Myocyte (in vitro differentiated cells): ENCODE data around the gene GUCY2D. TPM values are rescaled to one million over a fixed set of nuclear protein-coding genes. Genes with fewer than 3 reads are reported as not detected.
"Not testable (repeated sequence)": the region's sequence is repeated elsewhere in the genome, so short reads cannot be mapped to it uniquely, and the experiment has no call there.

Experiments used
- DNase-seq: peaks from one replicate; pipeline ENCODE4 v3.0.0-alpha.2; 2012; ENCODE audit warnings: low read depth
- polyA plus RNA-seq: library from polyadenylated mRNA; unstranded; fragments of >200 nt; gene quantifications from one replicate; pipeline ENCODE4 v1.2.1, GENCODE V29; 2012; ENCODE audit warnings: missing spikeins
- total RNA-seq: library from RNA; depleted of rRNA; stranded (reverse); fragments of >200 nt; gene quantifications from 2 replicates; pipeline ENCODE4 v1.2.3, GENCODE V29; 2014

GUCY2D gene
- not detected in 2 replicates for total RNA-seq
- polyA plus RNA-seq: not detected

GRCh38 chr17:8001976-8002720, at the start of gene GUCY2D:
GUCY2D (plus strand) TSS chr17:8002615; CDS start chr17:8003048, 433 bp downstream.
- peak; percentile 36 for DNase-seq

- DNase-seq: not testable (repeated sequence)
Measured at GRCh38 chr17:7953266-7953665, 49.1 kb upstream of the GUCY2D start.

- no peak for DNase-seq
Measured at GRCh38 chr17:7955414-7956227, 46.8 kb upstream of the GUCY2D start.

GRCh38 chr17:7956228-7956965, 46.0 kb upstream of the GUCY2D start:
- DNase-seq: no peak

GRCh38 chr17:7959503-7960253, 42.7 kb upstream of the GUCY2D start:
- DNase-seq: no peak

GRCh38 chr17:7961421-7961820, 41.0 kb upstream of the GUCY2D start:
- no peak for DNase-seq

GRCh38 chr17:7967751-7968150, 34.7 kb upstream of the GUCY2D start:
- DNase-seq: no peak

GRCh38 chr17:7969433-7969832, 33.0 kb upstream of the GUCY2D start:
- no peak for DNase-seq

- DNase-seq: no peak
Measured at GRCh38 chr17:7971651-7972050, 30.8 kb upstream of the GUCY2D start.

- DNase-seq: peak; percentile 56
Measured at GRCh38 chr17:7972131-7972785, 30.2 kb upstream of the GUCY2D start.

GRCh38 chr17:7974638-7975131, 27.7 kb upstream of the GUCY2D start:
- no peak for DNase-seq

- DNase-seq: peak; percentile 45
Measured at GRCh38 chr17:7977039-7977438, 25.4 kb upstream of the GUCY2D start.

- DNase-seq: no peak
Measured at GRCh38 chr17:7977805-7978204, 24.6 kb upstream of the GUCY2D start.

- peak; percentile 32 for DNase-seq
Measured at GRCh38 chr17:7982173-7982572, 20.2 kb upstream of the GUCY2D start.

- DNase-seq: peak; percentile 28
Measured at GRCh38 chr17:7982666-7983065, 19.7 kb upstream of the GUCY2D start.

GRCh38 chr17:7984904-7985303, 17.5 kb upstream of the GUCY2D start:
- no peak for DNase-seq

GRCh38 chr17:7987112-7987893, 15.1 kb upstream of the GUCY2D start:
- DNase-seq: no peak

- DNase-seq: peak; percentile 91
Measured at GRCh38 chr17:7988750-7989178, 13.7 kb upstream of the GUCY2D start.
